NCI-H1105 treated with DMSO at 0.1 percent for 48 hours (cell line): Measurements from ENCODE around the gene KCNJ13.
"Not testable (repeated sequence)": the region's sequence is repeated elsewhere in the genome, so short reads cannot be mapped to it uniquely, and the experiment has no call there.

Experiments
- DNase-seq: peaks from one replicate; lab custom pipeline; 2025; lab: John Stamatoyannopoulos, UW

KCNJ13 gene

DNA sequence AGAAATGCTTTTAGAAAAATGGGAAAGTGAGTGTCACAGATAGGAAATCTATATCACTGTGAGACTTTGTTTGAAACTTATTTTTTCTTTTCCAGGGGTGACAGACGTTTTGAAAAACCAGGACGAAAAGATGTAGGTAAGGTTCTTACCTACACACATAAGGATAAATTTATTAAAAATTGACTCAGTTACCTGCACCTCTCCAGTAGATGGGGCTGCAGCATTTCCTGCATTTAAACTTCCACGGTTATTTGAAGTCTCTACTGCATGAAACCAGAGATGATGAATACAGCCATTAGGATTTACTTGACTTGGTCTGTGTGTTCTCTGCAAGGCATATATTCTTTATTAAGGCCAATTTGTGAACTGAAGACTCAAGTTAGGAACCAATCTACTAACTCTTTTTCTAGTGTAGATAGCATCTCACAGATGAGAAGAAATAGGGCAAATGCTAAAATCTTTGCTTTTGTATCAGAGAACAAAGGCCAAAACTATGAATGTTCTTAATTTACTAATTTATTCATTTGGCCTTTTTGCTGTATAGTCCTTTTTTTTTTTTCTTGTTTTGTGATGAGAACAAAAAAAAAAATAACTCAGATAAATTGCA, 15.0 kb downstream of the KCNJ13 start:
- DNase-seq = peak; percentile 62

DNA sequence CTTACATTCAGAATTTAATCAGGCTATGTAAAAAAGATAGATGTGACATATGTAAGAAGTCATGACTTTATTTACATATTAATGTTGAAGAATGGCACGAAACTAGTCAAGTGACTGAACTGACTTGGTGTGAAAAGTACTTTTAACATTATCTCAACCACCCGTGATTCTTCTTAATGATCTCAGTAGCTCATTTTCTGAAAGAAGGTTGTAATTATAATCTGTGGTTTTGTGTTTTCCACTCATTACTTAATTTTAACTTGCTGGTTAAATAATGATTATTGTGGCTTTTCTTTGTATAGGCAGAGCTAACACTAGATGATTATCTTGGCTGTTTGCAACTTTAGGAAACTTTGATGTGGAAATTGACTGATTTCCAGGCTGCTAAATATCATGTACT, 18.5 kb downstream of the KCNJ13 start:
- DNase-seq = no peak

DNA sequence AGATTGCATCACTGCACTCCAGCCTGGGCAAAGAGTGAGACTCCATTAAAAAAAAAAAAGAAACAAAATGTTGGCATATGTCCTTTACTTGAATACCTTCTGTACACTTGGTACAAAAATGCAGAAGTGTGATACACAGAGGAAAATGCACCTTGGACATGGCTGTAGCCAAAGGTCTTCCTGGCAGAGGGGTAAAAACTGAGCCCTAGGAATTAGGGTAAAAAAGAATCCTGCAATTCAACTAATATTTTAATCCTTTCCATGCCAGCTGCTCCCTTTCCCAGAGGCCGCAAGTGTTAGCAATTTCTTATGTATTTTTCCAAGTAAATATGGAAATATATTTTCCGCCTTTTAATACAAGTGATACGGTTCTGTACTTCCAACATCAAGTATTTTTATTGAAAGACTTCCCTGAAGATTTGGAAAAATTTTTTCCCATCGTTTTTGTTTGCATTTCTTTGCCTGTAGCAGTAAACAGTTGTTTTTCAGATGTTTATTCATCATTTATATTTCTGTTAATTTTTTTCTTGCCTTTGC, 26.2 kb downstream of the KCNJ13 start:
- no peak for DNase-seq

DNA sequence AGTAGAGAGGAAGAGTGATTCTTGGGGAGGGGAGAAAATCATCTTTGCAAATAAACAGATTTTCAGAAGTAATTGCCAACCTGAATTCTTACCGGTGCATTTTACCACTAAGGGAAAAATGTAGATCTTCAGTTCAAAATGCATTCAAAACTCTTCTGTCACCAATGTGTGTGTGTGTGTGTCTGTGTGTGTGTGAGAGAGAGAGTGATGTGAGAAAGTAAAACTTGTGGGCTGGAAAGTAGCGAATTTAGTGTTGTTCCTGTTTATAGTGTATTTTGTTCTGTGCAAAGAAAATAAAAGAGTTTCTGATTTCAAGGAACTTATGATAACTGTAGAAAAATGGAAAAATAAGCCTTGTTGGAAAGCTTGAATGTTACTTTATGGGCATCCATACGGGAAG, 27.0 kb downstream of the KCNJ13 start:
- DNase-seq = no peak

DNA sequence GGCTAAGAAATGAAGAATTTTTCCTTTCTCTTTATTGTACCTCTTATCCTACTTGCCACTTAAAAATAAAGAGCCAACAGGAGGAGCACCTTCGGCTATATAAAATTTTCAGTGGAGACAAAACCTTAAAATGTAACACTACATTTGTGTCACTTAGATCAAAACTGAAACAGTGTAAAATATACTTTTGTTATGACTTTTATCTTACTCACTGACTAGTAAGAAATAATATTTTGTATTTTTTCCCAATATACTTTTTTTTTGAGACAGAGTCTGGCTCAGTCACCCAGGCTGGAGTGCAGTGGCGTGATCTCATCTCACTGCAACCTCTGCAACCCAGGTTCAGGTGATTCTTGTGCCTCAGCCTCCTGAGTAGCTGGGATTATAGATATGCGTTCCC, 28.3 kb downstream of the KCNJ13 start:
- no peak for DNase-seq

DNA sequence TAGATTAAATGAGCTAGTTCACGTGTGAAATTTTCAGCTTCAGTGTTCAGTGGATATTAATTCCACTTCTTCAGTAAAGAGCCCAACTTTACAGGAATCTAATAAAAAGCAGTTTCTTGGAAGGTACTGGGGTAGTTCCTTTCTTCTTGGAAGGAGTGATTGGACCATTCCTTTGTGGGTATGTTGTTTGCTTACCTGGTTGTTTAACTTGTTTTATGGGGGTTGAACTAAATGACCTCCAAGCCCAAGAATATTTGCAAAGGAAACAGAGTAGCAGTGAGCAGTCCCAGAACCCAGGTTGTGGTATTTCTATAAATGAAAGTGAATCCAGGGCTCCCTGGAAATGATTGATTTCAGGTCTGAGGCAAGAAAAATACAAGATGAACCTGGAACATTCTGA, 31.4 kb downstream of the KCNJ13 start:
- no peak for DNase-seq

DNA sequence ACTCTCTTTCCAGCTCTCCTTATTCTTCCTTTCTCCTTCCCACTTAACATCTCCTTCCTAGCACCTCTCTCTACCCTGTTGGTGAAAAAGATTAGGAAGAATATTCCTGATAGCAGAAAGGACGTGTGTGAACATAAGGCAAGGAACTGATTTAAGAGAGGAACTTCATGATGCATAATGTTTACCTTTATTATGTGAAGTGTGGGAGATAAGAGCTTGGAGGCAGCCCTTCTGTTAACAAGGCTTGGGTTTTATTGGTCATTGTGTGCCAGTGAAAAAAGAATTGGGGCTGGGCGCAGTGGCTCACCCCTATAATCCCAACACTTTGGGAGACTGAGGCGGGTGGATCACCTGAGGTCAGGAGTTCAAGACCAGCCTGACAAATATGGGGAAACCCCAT, 34.4 kb downstream of the KCNJ13 start:
- no peak for DNase-seq

DNA sequence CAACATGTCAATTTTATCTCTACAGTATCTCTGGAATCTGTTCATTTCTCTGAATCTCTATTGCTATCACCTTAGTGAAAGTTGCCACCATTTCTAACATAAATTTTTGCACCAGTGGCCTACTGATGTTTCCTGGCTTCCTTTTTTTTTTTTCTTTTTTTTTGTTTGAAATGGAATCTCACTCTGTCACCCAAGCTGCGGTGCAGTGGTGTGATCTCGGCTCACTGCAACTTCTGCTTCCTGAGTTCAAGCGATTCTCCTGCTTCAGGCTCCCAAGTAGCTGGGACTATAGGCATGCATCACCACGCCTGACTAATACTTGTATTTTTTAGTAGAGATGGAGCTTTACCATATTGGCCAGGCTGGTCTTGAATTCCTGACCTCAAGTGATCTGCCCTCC, 35.1 kb downstream of the KCNJ13 start:
- no peak for DNase-seq

DNA sequence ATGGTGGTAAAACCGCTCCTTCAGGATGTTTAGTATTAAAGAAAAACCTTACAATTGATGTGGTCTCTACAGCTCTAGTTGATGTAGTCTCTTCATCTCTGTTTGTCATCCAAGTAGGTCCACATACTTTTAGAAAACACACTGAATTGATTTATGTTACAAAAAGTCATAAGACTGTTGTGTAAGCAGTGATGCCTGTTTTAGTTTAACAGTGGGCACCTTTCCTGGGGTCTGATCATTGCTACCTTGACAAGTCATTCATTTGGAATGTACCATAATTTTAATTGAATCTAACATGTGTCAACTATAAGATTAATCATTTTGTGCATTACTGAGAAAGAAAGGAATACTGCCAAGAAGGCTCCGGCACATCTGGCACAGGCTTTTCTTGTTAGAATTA, 44.9 kb downstream of the KCNJ13 start:
- DNase-seq = no peak

DNA sequence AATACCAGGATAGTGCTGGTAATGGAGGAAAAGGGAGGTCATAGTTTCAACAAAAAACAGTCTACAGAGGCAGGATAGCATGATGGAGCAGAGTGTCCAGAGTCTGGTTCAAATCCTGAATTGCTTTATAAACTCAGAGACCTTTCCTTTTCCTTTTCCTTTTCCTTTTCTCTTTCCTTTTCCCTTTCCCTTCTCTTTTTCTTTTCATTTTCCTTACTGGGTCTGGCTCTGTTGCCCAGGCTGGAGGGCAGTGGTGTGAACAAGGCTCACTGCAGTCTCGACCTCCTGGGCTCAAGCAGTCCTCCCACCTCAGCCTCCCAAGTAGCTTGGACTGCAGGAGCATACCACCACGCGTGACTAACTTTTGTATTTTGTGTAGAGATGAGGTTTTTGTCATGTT, 47.6 kb downstream of the KCNJ13 start:
- DNase-seq = no peak

DNA sequence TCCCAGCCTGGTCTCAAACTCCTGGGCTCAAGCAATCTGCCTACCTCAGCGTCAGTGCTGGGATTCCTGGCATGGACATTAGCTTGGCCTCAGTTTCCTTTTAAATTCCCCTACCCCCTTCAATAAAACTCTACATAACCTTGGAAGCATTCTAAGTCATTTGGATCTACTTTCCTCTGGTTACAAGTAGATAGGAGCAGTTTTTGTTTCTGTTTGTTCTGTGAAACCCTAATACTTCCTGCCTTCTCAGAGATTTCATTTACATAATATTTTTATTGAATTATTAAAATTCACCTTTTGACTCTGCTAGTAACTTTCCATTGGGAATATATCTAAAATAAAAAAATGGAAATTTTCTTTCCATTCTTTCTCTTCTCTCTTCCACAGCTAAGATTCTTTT, 53.3 kb downstream of the KCNJ13 start:
- DNase-seq = no peak

DNA sequence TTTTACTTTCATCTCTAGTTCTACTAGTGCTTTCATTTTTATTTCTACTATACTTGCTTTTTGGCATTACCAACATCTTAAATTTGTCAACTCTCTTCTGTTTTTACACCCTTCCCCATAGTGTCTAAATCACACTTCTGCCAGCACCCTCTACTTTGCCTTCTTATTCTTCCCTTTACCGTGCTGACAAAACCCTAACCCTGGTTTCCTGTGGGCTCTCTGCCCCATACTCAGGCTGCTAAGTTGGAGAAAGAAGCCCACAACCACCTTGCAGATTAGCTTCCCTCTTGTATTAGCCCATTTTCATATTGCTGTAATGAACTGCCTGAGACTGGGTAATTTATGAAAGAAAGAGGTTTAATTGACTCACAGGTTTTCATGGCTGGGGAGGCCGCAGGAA, 54.5 kb downstream of the KCNJ13 start:
- no peak for DNase-seq

DNA sequence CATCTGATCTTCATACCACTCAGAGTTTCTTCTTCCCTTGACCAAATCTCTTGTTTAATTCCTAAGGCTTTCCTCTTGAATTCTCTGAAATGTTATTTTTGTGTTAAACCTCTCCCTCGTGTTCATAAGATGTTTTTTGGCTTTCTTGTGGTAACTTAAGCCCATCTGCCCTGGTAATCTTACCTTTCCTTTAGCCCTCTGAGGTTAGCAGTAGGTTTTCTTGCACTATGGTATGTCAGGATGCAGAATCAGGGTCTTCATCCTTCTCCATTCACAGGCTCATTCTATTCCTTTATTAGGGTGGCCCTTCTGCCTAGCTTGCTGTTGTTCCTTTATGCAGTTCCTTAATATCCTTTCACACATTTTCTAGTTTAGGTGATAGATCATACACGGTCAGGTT, 55.1 kb downstream of the KCNJ13 start:
- DNase-seq = no peak

DNA sequence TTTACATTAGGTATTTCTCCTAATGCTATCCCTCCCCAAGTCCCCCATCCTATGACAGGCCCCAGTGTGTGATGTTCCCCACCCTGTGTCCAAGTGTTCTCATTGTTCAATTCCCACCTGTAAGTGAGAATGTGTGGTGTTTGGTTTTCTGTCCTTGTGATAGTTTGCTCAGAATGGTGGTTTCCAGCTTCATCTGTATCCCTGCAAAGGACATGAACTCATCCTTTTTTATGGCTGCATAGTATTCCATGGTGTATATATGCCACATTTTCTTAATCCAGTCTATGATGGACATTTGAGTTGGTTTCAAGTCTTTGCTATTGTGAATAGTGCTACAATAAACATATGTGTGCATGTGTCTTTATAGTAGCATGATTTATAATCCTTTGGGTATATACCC, 56.3 kb downstream of the KCNJ13 start:
- not testable (repeated sequence) for DNase-seq
